Activated B cell treated with CpG ODN at 0.5 μM for 24 hours (primary cell): Measurements from ENCODE around the gene NFKBIL1. TPM values are rescaled to one million over a fixed set of nuclear protein-coding genes. Genes with fewer than 3 reads are reported as not detected.

Experiments
- ATAC-seq: fragments of 200-7000 bp; cut with Tn5 transposase; one replicate; pipeline ENCODE4 v1.10.0; 2021; ENCODE audit warnings: low read depth, mild to moderate bottlenecking, moderate library complexity
- CTCF ChIA-PET: fragments of 350-600 bp; sonication (Branson Sonifier 250); formaldehyde crosslinking; loops from one replicate; lab custom pipeline; 2021; ENCODE audit warnings: antibody characterized with exemption; lab: Charles Lee
- POLR2A ChIA-PET: fragments of 350-600 bp; sonication (Branson Sonifier 250); formaldehyde crosslinking; loops from one replicate; lab custom pipeline; 2021; ENCODE audit warnings: antibody characterized with exemption; lab: Charles Lee
- DNase-seq: peaks from one replicate; pipeline ENCODE4 v3.0.0; 2022
- H3K27ac Mint-ChIP-seq: one replicate; pipeline ENCODE4 v1.8.0; 2020; ENCODE audit warnings: mixed read lengths
- H3K27me3 Mint-ChIP-seq: one replicate; pipeline ENCODE4 v1.8.0; 2021; ENCODE audit warnings: mixed read lengths
- H3K36me3 Mint-ChIP-seq: one replicate; pipeline ENCODE4 v1.8.0; 2021; ENCODE audit warnings: low read depth, mixed read lengths
- H3K4me1 Mint-ChIP-seq: one replicate; pipeline ENCODE4 v1.8.0; 2021; ENCODE audit warnings: mixed read lengths
- H3K4me3 Mint-ChIP-seq: one replicate; pipeline ENCODE4 v1.8.0; 2020; ENCODE audit warnings: mild to moderate bottlenecking, mixed read lengths
- H3K9me3 Mint-ChIP-seq: one replicate; pipeline ENCODE4 v1.8.0; 2020; ENCODE audit warnings: mixed read lengths
- intact Hi-C: fragments of 100-400 bp; cut with micrococcal nuclease; formaldehyde crosslinking; loops from one replicate; pipeline ENCODE4 v1.15.1; 2024
- total RNA-seq: library from RNA; stranded (reverse); gene quantifications from 2 replicates; pipeline ENCODE4 v1.2.3, GENCODE V29; 2022
- TF ChIP-seq, protein P1 (sequence below): fragments of 200-600 bp; IDR thresholded peaks from one replicate; pipeline ENCODE4 v1.8.0; 2022; ENCODE audit warnings: antibody characterized with exemption, mild to moderate bottlenecking

NFKBIL1 gene
- total RNA-seq, 1 donor from 2014 or later = 16.7 TPM

DNA sequence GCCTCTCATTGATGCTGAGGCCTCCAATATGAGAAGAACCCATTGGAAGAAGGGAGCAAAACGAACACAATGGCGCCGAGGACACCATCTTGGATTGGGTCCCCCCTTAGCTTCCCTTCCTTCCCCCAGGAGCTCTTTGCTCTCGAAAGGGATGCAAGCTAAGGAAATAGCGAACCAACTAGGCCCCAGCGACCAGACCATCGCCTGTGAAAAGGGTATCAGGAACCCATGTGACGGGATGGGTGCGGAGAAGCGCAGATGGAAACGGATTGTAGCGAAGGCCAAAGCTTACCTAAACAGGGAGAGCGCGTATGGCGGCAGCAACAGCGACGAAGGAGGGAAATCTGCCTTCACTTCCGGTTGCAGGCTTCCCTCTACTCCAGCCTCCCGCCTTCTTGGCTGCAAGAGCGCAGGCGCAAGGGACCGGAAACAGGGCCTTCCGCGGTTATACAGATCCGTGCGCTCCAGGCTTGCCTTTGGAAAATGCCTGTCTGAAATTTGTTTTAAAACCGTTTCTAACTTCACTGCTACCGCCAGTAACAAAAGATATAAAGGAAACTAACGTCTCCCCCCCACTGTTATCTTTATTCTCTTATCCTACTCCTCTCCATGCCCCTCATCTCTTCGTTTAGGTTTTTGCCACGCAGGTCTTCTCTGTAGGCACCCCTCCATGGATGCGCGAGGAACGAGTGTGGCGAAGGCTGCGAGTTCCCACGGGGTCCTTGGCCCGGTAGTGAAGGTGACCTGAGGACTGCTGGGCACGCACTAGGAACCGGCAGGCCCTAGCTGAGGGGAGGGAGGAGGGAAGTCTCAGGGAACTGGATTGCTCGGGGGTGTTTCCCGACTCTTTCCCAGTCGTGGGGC, 5.5 kb upstream of the NFKBIL1 start, which contains the start of gene DDX39B:
TSS of gene DDX39B (minus strand) at position 346 of the 864 bp plus-strand sequence. CDS start 1,471 bp downstream, outside the sequence.
- TF ChIP-seq, protein P1, sequence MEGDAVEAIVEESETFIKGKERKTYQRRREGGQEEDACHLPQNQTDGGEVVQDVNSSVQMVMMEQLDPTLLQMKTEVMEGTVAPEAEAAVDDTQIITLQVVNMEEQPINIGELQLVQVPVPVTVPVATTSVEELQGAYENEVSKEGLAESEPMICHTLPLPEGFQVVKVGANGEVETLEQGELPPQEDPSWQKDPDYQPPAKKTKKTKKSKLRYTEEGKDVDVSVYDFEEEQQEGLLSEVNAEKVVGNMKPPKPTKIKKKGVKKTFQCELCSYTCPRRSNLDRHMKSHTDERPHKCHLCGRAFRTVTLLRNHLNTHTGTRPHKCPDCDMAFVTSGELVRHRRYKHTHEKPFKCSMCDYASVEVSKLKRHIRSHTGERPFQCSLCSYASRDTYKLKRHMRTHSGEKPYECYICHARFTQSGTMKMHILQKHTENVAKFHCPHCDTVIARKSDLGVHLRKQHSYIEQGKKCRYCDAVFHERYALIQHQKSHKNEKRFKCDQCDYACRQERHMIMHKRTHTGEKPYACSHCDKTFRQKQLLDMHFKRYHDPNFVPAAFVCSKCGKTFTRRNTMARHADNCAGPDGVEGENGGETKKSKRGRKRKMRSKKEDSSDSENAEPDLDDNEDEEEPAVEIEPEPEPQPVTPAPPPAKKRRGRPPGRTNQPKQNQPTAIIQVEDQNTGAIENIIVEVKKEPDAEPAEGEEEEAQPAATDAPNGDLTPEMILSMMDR = no peak
- ChIA-PET POLR2A (interaction anchor here (0.6 to 4.6 kb wide), 48 partner anchors 9 to 985 kb away, joined by 3 to 46 read pairs (median 6); partner anchors contain the start of genes ABHD16A, AIF1, BAG6 and C6orf47), CTCF (interaction anchor here (0.9 to 25.8 kb wide), 7 partner anchors 9 to 321 kb away, joined by 3 to 773 read pairs (median 13); partner anchors contain the start of genes LST1, LTA, LTB and NCR3)
- intact Hi-C loops = loop anchor here (1.0 to 10.0 kb wide), 4 partner anchors 48 to 653 kb away; partner anchors contain the start of genes BAG6, GPSM3, PBX2 and PRRC2A
- Mint-ChIP-seq H3K4me1 (peaks cover 58% of the 10 kb centered on the region), H3K36me3 (peaks cover 49% of the 10 kb centered on the region), H3K27me3 (no peaks in the 10 kb centered on the region), H3K4me3 (peak within 1 kb of the TSS; percentile 98), H3K27ac (peak within 1 kb of the TSS; percentile 97), H3K9me3 (no peaks in the 10 kb centered on the region)
- DNase-seq = peak; percentile 80
- peak; percentile 77 for ATAC-seq

DNA sequence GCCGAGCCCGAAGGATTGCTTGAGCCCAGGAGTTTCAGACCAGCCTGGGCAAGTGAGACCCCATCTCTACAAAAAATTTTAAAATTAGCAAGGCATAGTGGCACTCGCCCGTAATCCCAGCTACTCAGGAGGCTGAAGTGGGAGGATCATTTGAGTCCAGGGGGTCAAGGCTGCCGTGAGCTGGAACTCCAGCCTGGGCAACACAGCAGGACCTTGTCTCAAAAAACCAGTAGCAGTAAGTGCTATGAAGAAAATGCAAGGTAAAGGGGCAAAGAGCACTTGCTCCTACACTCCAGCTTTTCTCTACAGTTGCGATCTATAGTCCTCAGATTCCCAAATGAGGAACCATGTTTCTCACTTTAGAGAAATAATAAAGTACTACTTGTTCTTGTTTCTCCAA, 3.8 kb upstream of the NFKBIL1 start:
- no peak overlapping the region for H3K4me3 Mint-ChIP-seq
- peaks cover 65% of the 10 kb centered on the region for H3K4me1 Mint-ChIP-seq
- TF ChIP-seq, protein P1 = no peak
- DNase-seq (no peak), ATAC-seq (no peak)
- ChIA-PET POLR2A (interaction anchor here (1.9 to 3.6 kb wide), 3 partner anchors 7 to 49 kb away, joined by 4 to 26 read pairs (median 13); partner anchors contain the start of genes LTB and NCR3), CTCF (interaction anchor here (0.7 to 25.8 kb wide), 3 partner anchors 35 to 74 kb away, joined by 3 to 773 read pairs (median 611); partner anchors contain the start of genes LST1, LTA, LTB and NCR3)
- peaks cover 41% of the 10 kb centered on the region for H3K36me3 Mint-ChIP-seq
- no peaks in the 10 kb centered on the region for H3K9me3 Mint-ChIP-seq
- intact Hi-C loops = loop anchor here (10.0 kb wide), 1 partner anchor 651 kb away; the partner anchor contains the start of genes GPSM3 and PBX2
- no peak overlapping the region for H3K27ac Mint-ChIP-seq
- no peaks in the 10 kb centered on the region for H3K27me3 Mint-ChIP-seq

DNA sequence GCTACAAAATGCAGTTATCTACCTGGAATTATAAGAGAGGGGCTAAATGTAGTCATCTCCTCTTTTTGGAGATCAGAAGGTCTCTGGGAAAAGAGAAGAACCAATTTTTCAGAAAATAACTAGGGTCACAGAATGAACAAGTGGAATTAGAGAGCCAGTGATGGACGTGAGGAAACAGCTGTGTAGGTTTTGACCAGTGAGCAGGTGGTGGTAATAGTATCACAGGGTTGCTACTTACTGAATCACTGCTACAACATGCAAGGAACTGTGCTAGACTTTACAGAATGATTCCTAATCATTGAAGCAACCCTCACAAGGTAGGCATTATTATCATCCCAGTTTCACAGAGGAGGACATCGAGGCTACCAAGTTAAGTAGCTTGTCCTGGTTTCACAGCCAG, 2.7 kb upstream of the NFKBIL1 start:
- Mint-ChIP-seq H3K9me3 (no peaks in the 10 kb centered on the region), H3K4me3 (peak overlapping the region; percentile 21), H3K27me3 (no peaks in the 10 kb centered on the region), H3K36me3 (peaks cover 34% of the 10 kb centered on the region), H3K27ac (no peak overlapping the region), H3K4me1 (peaks cover 62% of the 10 kb centered on the region)
- POLR2A ChIA-PET = interaction anchor here (8.7 kb wide), 1 partner anchor 52 kb away, joined by 234 read pairs; no protein-coding TSS in a partner anchor
- no peak for ATAC-seq
- intact Hi-C loops = loop anchor here (10.0 kb wide), 1 partner anchor 650 kb away; the partner anchor contains the start of genes GPSM3 and PBX2
- DNase-seq = no peak
- TF ChIP-seq, protein P1 = no peak
- CTCF ChIA-PET = interaction anchor here (21.5 to 25.8 kb wide), 2 partner anchors 34 to 53 kb away, joined by 611 to 773 read pairs; partner anchors contain the start of genes LST1, LTA, LTB and NCR3

DNA sequence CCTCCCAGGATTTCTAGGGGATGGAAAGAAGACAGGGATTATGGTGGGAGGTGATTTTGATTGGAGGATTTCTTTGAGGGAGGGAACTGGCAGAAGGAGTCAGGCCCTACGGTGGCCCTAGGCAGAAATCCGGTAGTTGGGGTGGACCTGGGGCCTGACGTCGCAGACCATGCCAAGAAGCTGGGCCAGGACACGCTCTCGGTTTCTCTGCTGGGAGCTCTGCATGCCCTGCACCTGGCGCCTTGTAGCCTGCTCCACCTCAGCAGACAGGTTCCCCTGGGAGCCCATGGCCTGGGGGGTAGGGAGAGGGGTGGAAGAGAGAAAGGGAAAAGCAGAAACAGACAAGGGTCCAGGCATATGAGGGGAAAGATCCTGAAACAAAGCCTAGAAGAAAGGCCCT, 2.1 kb upstream of the NFKBIL1 start:
- Mint-ChIP-seq H3K27ac (no peak overlapping the region), H3K9me3 (no peaks in the 10 kb centered on the region), H3K4me1 (peaks cover 60% of the 10 kb centered on the region), H3K4me3 (no peak overlapping the region), H3K27me3 (no peaks in the 10 kb centered on the region), H3K36me3 (peaks cover 29% of the 10 kb centered on the region)
- CTCF ChIA-PET = interaction anchor here (21.5 to 25.8 kb wide), 2 partner anchors 33 to 53 kb away, joined by 611 to 773 read pairs; partner anchors contain the start of genes LST1, LTA, LTB and NCR3
- TF ChIP-seq, protein P1 = no peak
- POLR2A ChIA-PET = interaction anchor here (1.2 to 8.7 kb wide), 2 partner anchors 32 to 52 kb away, joined by 3 to 234 read pairs; no protein-coding TSS in a partner anchor
- intact Hi-C loops = loop anchor here (10.0 kb wide), 1 partner anchor 650 kb away; the partner anchor contains the start of genes GPSM3 and PBX2
- ATAC-seq = no peak
- no peak for DNase-seq
